Activated CD4-positive, alpha-beta T cell treated with anti-CD3 and anti-CD28 coated beads for 1 hour (primary cell): Measurements from ENCODE around the gene ESR1.
"Not testable (repeated sequence)": the region's sequence is repeated elsewhere in the genome, so short reads cannot be mapped to it uniquely, and the experiment has no call there.

ENCODE experiments used
- DNase-seq: peaks from one replicate; pipeline ENCODE4 v3.0.0-alpha.2; 2020

The ESR1 gene

GRCh38 chr6:151998784-151999183, 191.3 kb downstream of the ESR1 start:
- DNase-seq: no peak

- DNase-seq: no peak
These were observed 191.7 kb downstream of the ESR1 start for GRCh38 chr6:151999194-151999593.

GRCh38 chr6:152001408-152001807, 193.9 kb downstream of the ESR1 start:
- no peak for DNase-seq

GRCh38 chr6:152002306-152002705, 194.8 kb downstream of the ESR1 start:
- DNase-seq: no peak

- DNase-seq: no peak
These were observed 196.6 kb downstream of the ESR1 start for GRCh38 chr6:152004036-152004566.

- DNase-seq: no peak
These were observed 197.4 kb downstream of the ESR1 start for GRCh38 chr6:152004896-152005295.

- DNase-seq: no peak
These were observed 201.3 kb downstream of the ESR1 start for GRCh38 chr6:152008779-152009178.

- DNase-seq: no peak
These were observed 204.7 kb downstream of the ESR1 start for GRCh38 chr6:152012227-152012626.

GRCh38 chr6:152018876-152019275, 211.4 kb downstream of the ESR1 start:
- no peak for DNase-seq

- DNase-seq: no peak
These were observed 214.8 kb downstream of the ESR1 start for GRCh38 chr6:152022303-152022702.

GRCh38 chr6:152023613-152024012, 216.1 kb downstream of the ESR1 start:
- DNase-seq: no peak

- DNase-seq: no peak
These were observed 218.8 kb downstream of the ESR1 start for GRCh38 chr6:152026291-152026690.

- DNase-seq: not testable (repeated sequence)
These were observed 219.3 kb downstream of the ESR1 start for GRCh38 chr6:152026744-152027143.

GRCh38 chr6:152033765-152034164, 226.3 kb downstream of the ESR1 start:
- DNase-seq: not testable (repeated sequence)

- DNase-seq: no peak
These were observed 227.1 kb downstream of the ESR1 start for GRCh38 chr6:152034631-152035030.

- DNase-seq: no peak
These were observed 238.6 kb downstream of the ESR1 start for GRCh38 chr6:152046118-152046517.

- DNase-seq: no peak
These were observed 241.4 kb downstream of the ESR1 start for GRCh38 chr6:152048921-152049320.

- no peak for DNase-seq
These were observed 242.0 kb downstream of the ESR1 start for GRCh38 chr6:152049502-152049901.

- DNase-seq: no peak
These were observed 243.1 kb downstream of the ESR1 start for GRCh38 chr6:152050451-152051195.

GRCh38 chr6:152052061-152052460, 244.6 kb downstream of the ESR1 start:
- DNase-seq: no peak

- DNase-seq: no peak
These were observed 245.8 kb downstream of the ESR1 start for GRCh38 chr6:152053332-152053731.

GRCh38 chr6:152054441-152054840, 247.0 kb downstream of the ESR1 start:
- no peak for DNase-seq

- DNase-seq: no peak
These were observed 248.0 kb downstream of the ESR1 start for GRCh38 chr6:152055517-152055916.

GRCh38 chr6:152057832-152058498, 250.5 kb downstream of the ESR1 start:
- no peak for DNase-seq
